Dendritic cell treated with granulocyte-macrophage colony-stimulating factor and Interleukin-4, amounts not matched to agents 40 ng/mL and 50 ng/mL, for 4 days (primary cell): ENCODE measurements around the gene CTTN.

ENCODE experiments used
- H3K27ac Mint-ChIP-seq: one replicate; pipeline ENCODE4 v1.8.0; 2022; ENCODE audit warnings: mild to moderate bottlenecking, mixed read lengths
- H3K27me3 Mint-ChIP-seq: one replicate; pipeline ENCODE4 v1.8.0; 2022; ENCODE audit warnings: mild to moderate bottlenecking, mixed read lengths
- H3K36me3 Mint-ChIP-seq: one replicate; pipeline ENCODE4 v1.8.0; 2022; ENCODE audit warnings: low read depth, mixed read lengths
- H3K4me1 Mint-ChIP-seq: one replicate; pipeline ENCODE4 v1.8.0; 2022; ENCODE audit warnings: low read depth, mixed read lengths
- H3K4me3 Mint-ChIP-seq: one replicate; pipeline ENCODE4 v1.8.0; 2022; ENCODE audit warnings: mild to moderate bottlenecking, moderate library complexity, mixed read lengths
- H3K9me3 Mint-ChIP-seq: one replicate; pipeline ENCODE4 v1.8.0; 2022; ENCODE audit warnings: mixed read lengths
- intact Hi-C: fragments of 100-400 bp; cut with micrococcal nuclease; formaldehyde crosslinking; loops from one replicate; pipeline ENCODE4 v1.15.0; 2022

The CTTN gene

DNA sequence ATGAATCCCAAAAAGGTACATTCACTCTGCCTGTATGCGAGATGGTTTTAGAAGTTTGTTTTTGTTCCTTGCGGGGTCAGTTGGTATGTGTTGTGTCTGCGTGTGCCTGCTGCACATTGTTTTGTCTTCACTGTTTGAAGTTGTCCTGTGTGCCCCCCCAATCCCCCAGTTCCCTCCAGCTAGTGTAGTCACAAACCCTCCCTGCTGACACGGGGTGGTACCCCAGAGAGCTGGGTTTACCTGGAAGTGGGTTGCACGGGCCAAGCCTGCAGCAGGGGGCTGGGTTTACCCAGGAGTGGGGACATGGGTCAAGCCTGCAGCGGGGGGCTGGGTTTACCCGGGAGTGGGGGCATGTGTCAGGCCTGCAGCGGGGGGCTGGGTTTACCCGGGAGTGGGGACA lies 22.2 kb downstream of the CTTN start:
- no peak overlapping the region for H3K4me3 Mint-ChIP-seq
- H3K27me3 Mint-ChIP-seq: peaks cover 96% of the 10 kb centered on the region
- no peaks in the 10 kb centered on the region for H3K9me3 Mint-ChIP-seq
- peaks cover 31% of the 10 kb centered on the region for H3K4me1 Mint-ChIP-seq
- intact Hi-C loops: no loop called here
- no peak overlapping the region for H3K27ac Mint-ChIP-seq
- H3K36me3 Mint-ChIP-seq: no peaks in the 10 kb centered on the region

DNA sequence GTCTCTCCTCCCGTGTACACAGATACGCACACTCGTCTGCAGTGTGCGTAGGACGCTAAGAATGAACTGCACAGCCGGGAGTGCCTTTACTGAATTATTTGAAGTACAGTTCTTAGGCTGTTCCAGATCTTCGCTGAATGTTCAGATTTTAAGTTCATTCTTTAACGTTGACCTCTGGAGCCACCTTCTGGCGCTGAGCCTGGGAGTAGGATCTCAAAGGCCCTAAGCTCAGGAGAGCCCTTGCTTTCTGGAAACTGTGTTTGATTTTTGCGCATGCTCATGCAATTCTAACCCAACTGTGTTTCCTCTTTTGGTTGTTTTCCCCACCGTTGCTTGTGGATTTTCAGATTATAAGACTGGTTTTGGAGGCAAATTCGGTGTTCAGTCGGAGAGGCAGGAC lies 22.8 kb downstream of the CTTN start:
- peaks cover 96% of the 10 kb centered on the region for H3K27me3 Mint-ChIP-seq
- no peaks in the 10 kb centered on the region for H3K9me3 Mint-ChIP-seq
- H3K4me3 Mint-ChIP-seq: no peak overlapping the region
- intact Hi-C loops: no loop called here
- peaks cover 25% of the 10 kb centered on the region for H3K4me1 Mint-ChIP-seq
- no peaks in the 10 kb centered on the region for H3K36me3 Mint-ChIP-seq
- no peak overlapping the region for H3K27ac Mint-ChIP-seq

DNA sequence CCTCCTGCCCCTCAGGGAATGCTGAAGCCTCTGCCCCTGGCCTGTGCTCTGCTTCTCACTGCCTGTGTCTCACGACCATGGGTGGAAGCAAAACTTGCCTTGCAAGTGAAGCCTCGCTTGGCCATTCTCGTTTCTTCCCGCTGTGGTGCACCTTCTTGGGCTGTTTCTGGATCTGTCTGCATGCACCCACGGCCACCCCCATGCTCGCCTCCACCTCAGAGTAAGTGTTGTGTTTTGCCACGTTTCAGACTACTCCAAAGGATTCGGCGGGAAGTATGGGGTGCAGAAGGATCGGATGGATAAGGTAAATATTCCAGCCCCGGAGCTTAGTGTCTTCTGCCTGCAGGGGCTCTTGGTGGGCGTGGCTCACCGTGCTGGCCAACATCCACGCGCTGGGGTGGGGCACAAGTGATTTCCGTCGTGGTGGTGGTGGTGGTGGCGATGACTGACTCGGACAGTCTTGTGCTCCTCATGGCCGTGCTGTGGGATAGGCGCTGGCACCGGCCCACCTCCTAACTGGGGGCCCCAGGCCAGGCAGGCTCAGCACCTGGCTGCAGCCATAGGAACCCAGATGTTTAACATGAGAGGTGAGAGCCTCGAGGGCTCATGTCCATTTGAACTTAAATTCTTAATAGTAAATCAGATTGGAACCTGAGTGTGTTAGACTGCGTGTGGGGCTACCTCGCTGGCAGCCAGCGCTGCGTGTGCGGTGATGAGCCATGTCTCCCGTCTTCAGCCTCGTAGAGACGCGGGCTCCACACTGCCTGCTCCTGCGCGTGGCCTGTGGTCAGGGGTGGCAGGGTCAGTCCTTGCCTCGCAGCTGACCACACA lies 24.6 kb downstream of the CTTN start:
- Mint-ChIP-seq H3K27me3 (peaks cover 93% of the 10 kb centered on the region), H3K36me3 (no peaks in the 10 kb centered on the region), H3K4me3 (no peak overlapping the region), H3K27ac (no peak overlapping the region), H3K4me1 (peaks cover 21% of the 10 kb centered on the region), H3K9me3 (no peaks in the 10 kb centered on the region)
- intact Hi-C loops: no loop called here

DNA sequence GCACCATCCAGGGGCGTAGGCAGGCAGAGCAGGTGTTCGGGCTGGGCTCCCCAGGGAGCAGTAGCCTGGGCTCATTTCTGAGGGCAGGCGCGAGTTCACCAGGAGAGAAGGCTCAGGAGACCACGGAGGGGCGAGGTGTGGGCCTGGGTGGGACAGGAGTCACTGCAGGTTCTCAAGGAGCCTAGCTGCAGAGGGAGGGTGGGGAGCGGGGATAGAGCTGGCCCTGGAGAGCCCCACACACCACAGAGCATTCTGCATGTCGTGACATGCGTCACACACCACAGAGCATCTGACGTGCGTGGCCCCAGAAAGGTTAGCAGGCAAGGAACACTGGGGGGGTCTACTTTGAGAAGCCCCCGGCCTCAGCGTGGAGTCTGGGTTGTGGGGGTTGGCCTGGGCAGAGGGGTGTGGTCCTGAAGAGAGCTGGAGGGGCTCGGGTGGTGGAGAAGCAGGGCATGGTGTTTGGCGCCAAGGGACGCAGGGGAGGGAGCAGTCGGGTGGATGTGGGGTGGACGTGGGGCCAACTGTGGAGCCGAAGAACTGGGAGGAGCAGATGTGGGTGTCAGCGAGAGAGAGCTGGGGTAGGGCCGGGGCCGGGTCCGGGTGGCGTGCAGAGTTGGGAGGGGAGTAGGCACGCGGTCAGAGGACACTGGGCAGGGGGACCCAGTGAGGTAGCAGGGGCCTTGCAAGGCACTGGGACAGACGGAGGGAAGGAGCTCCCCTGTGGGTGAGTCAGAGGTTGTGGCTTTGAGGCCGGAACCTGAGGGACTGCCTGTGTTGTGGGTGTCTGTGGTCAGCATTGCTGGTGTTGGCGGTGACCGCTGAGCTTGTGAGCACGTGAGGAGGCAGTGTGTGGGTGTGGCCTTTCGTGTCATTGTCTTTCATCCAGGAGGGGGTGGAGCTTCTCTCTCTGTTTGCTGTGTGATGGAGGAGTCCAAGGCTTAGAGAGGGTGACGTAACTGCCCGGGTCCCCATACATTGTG lies 25.5 kb downstream of the CTTN start:
- peaks cover 21% of the 10 kb centered on the region for H3K4me1 Mint-ChIP-seq
- H3K27me3 Mint-ChIP-seq: peaks cover 93% of the 10 kb centered on the region
- H3K36me3 Mint-ChIP-seq: no peaks in the 10 kb centered on the region
- H3K27ac Mint-ChIP-seq: no peak overlapping the region
- H3K4me3 Mint-ChIP-seq: no peak overlapping the region
- intact Hi-C loops: no loop called here
- H3K9me3 Mint-ChIP-seq: no peaks in the 10 kb centered on the region

DNA sequence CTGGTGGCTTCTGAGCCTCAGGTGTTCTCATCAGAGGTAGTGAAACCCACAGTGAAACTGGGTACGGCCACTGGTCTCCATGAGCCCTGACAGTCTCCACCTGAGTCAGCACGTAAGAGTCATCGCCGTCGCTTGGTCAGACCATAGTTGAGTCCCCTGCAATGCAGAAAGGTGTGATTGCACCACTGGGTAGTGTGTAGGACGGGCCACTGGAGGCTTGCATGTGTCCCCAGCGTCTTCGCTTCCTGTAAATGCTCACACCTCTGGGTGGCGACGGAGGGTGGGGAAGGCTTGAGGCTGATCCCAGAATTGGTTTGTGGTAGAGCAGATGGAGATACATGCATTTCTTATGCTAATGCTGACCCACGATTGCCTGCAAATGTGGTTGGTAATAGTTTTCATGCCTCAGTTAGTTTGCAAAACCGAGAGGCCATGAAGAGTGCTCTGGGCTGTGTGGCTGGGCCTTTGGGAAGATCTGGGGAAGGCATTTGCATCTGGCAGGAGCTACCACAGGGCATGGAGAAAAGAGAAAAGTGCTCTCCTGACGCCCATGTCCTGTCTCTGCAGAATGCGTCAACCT lies 26.5 kb downstream of the CTTN start:
- H3K4me1 Mint-ChIP-seq: peaks cover 21% of the 10 kb centered on the region
- no peaks in the 10 kb centered on the region for H3K36me3 Mint-ChIP-seq
- H3K4me3 Mint-ChIP-seq: no peak overlapping the region
- peaks cover 94% of the 10 kb centered on the region for H3K27me3 Mint-ChIP-seq
- no peak overlapping the region for H3K27ac Mint-ChIP-seq
- H3K9me3 Mint-ChIP-seq: no peaks in the 10 kb centered on the region
- intact Hi-C loops: no loop called here

DNA sequence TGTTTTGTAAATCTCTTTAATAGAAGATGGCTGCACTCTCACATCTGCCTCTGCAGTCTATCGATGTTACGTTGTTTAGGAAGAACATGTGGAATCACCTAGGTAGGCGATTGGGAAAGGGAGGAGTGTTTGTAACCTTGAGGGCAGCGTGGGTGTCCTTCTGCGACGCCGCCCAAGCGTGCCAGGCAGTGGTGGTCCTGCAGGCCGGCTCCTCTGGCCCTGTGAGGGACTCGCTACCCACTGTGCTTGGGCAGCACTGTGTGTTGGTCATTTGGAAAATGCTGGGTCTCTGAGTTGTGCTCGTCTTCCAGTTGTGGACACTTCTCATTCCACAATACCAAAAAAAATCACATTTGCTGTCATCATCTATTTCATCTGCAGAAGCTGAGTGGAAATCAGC lies 29.1 kb downstream of the CTTN start:
- no peak overlapping the region for H3K27ac Mint-ChIP-seq
- peaks cover 93% of the 10 kb centered on the region for H3K27me3 Mint-ChIP-seq
- H3K36me3 Mint-ChIP-seq: no peaks in the 10 kb centered on the region
- H3K4me1 Mint-ChIP-seq: peaks cover 21% of the 10 kb centered on the region
- H3K9me3 Mint-ChIP-seq: no peaks in the 10 kb centered on the region
- intact Hi-C loops: no loop called here
- H3K4me3 Mint-ChIP-seq: no peak overlapping the region

DNA sequence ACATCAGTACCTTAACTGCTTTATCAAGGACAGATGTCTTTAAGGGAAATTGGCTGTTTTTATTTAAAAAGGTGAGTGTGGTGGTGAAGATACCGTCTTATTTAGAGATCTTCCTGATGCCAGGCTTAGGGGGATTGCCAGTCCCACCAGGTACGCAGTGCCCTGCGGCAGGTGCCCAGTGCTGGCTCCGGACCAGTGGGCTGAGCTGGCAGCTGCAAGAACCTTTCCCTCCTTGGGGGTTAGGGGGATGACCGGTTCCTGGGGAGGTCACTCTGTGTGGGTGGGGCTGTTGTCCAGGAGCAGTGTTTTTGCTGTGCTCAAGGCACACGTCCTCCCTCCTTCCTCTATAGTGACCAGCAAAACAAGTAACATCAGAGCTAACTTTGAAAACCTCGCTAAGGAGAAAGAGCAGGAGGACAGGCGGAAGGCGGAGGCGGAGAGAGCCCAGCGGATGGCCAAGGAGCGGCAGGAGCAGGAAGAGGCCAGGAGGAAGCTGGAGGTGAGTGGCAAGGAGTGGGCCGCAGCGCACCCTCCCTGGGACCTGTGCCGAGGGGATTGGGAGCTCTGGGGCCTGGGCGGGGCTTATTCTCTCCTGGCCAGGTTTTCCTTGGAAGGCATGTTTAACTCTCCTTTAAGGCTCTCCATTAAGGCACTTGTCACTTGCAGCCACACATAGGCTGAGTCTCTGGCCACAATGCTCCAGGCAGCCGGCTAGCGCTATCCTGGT lies 30.5 kb downstream of the CTTN start:
- no peaks in the 10 kb centered on the region for H3K9me3 Mint-ChIP-seq
- no peak overlapping the region for H3K27ac Mint-ChIP-seq
- intact Hi-C loops: no loop called here
- H3K4me1 Mint-ChIP-seq: peaks cover 8% of the 10 kb centered on the region
- peaks cover 93% of the 10 kb centered on the region for H3K27me3 Mint-ChIP-seq
- no peak overlapping the region for H3K4me3 Mint-ChIP-seq
- no peaks in the 10 kb centered on the region for H3K36me3 Mint-ChIP-seq

DNA sequence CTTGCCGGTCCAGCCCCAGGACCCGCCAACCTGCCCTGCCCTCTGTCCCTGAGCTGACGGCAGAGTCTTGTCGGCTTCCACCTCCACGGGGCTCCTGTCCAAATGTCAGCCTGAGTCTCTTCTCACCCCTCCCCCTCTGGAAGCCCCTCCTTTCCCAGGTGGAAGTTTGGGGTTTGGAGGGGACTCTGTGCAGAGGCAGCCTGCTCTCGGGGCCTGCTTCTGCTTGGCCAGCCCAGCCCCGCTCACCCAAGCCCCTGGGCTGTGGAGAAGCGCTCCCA lies 31.0 kb downstream of the CTTN start:
- H3K36me3 Mint-ChIP-seq: no peaks in the 10 kb centered on the region
- intact Hi-C loops: no loop called here
- no peak overlapping the region for H3K4me3 Mint-ChIP-seq
- no peaks in the 10 kb centered on the region for H3K9me3 Mint-ChIP-seq
- H3K27ac Mint-ChIP-seq: no peak overlapping the region
- peaks cover 93% of the 10 kb centered on the region for H3K27me3 Mint-ChIP-seq
- peaks cover 3% of the 10 kb centered on the region for H3K4me1 Mint-ChIP-seq

DNA sequence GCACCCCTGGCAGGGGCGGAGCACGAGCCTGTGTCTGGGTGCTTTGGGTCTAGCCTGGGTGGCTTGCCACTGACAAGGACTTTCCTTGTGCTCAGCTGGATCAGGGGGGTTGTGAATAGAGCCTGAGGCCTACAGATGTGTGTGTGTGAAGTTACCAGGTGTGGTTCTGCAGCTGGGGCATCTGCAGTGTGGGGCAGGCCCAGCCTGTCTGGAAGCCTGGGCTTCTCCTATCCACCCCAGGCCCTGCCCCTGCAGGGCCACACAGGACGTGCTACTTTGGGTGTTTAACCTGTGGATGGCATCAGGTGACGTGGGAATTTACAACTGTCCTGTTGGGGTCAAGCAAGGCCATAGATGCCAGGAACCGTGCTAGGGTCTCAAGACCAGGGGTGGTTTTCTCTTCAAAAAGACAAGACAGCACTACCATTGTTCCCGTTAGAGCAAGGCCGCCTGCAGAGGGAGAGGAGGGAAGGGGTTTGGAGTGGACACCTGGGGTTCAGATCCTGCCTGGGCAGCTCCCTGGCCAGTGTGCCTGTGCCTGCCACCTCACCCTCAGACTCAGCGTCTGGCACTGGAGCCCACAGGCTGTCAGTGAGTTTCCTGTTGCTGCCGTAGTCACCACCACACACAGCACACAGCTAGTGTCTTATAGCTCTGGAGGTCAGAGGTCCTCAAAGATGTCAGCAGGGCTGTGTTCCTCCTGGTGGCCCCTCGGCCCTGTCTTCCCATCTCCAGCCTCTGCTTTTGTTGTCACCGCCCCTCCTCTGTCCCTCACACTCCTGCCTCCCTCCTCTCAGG lies 31.6 kb downstream of the CTTN start:
- Mint-ChIP-seq H3K9me3 (no peaks in the 10 kb centered on the region), H3K27ac (no peak overlapping the region)

DNA sequence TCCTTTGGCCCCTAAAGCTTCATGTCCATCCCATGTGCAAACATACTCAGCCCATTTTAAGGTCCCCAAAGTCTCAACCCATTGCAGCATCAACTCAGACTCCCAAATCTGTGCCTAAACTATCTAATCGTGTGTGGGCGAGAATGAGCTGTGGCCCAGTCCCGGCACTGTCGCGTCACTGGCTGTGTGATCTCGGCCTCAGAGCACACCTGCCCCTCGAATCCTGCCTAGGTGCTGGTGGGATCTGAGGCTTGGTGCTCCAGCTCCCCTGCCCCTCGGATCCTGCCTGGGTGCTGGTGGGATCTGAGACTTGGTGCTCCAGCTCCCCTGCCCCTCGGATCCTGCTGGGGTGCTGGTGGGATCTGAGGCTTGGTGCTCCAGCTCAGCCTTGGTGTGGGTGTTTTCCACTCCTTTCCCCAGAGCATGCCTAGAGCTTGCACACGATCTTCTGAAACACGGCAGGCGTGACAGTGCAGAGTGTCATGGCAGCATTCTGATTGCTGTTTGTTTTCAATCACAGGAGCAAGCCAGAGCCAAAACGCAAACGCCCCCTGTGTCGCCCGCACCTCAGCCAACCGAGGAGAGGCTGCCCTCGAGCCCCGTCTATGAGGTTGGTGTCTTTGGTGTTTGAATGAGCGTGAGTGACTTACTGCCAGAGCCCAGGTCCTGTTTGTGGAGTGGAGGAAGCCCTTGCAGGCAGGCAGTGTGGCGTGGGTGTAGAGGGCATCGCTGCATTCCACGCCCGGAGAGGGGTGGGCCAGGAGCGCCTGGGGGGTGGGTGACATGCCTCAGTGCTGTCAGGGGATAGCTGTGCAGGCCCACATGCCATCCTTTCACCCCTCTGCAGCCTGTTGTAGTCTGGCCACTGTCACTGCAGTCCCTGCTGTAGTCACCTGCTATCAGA lies 32.6 kb downstream of the CTTN start:
- intact Hi-C loops: no loop called here
- Mint-ChIP-seq H3K4me1 (no peaks in the 10 kb centered on the region), H3K4me3 (no peak overlapping the region), H3K36me3 (no peaks in the 10 kb centered on the region), H3K27me3 (peaks cover 92% of the 10 kb centered on the region), H3K27ac (no peak overlapping the region), H3K9me3 (no peaks in the 10 kb centered on the region)

More for the DNA sequence above, 31.6 kb downstream of the CTTN start:
- intact Hi-C loops: no loop called here
- H3K4me3 Mint-ChIP-seq: no peak overlapping the region
- no peaks in the 10 kb centered on the region for H3K36me3 Mint-ChIP-seq
- H3K4me1 Mint-ChIP-seq: no peaks in the 10 kb centered on the region
- H3K27me3 Mint-ChIP-seq: peaks cover 93% of the 10 kb centered on the region

DNA sequence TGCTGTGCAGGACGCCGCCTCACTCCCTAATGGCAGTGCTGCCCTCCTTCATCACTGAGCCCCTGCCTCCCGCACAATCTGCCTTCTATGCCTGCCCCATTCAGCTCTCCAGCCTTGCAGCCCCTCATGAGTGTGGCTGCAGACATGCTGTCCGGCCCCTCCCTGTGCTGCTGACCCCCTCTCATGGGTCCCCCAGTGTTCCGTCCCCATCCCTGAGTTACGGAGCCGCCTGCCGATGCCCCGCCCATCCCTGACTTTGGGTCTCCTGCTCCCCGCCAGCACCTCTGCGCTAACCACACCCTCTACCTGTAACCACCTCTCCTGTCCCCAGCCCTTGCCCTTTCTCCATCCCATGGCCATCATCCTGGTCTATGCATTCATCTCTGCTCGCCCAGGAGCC lies 33.3 kb downstream of the CTTN start:
- no peaks in the 10 kb centered on the region for H3K9me3 Mint-ChIP-seq
- H3K4me1 Mint-ChIP-seq: no peaks in the 10 kb centered on the region
- no peaks in the 10 kb centered on the region for H3K36me3 Mint-ChIP-seq
- H3K27me3 Mint-ChIP-seq: peaks cover 91% of the 10 kb centered on the region
- no peak overlapping the region for H3K27ac Mint-ChIP-seq
- H3K4me3 Mint-ChIP-seq: no peak overlapping the region
- intact Hi-C loops: no loop called here

DNA sequence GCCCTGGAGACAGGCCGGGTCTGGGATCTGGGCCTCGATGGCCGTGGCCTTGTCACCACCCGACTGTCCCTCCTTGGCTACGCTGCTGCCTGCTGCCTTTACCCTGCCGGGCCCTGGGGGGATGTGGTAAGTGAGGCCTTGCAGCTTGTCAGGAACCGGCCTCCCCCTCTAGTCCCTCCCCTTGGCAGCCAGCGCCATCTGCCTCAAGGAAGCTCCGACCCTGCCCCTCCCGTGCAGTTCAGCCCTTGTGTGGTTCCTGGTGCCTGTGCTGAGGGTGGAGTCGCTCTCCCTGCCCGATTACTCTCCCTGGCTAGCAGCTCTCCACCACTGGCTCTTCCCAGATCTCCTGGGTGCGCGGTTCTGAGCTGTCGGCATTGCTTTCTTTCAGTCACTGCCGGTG lies 33.7 kb downstream of the CTTN start:
- no peaks in the 10 kb centered on the region for H3K9me3 Mint-ChIP-seq
- H3K27ac Mint-ChIP-seq: no peak overlapping the region
- H3K27me3 Mint-ChIP-seq: peaks cover 93% of the 10 kb centered on the region
- no peaks in the 10 kb centered on the region for H3K36me3 Mint-ChIP-seq
- no peaks in the 10 kb centered on the region for H3K4me1 Mint-ChIP-seq
- intact Hi-C loops: no loop called here
- no peak overlapping the region for H3K4me3 Mint-ChIP-seq
